22Rv1 (cell line): ENCODE data around the gene SCAPER.

Experiments used
- ZFX ChIP-seq: fragments of 450-650 bp; IDR thresholded peaks from 2 replicates; pipeline ENCODE4 v1.6.1; 2017; ENCODE audit warnings: antibody characterized with exemption, borderline replicate concordance
- TF ChIP-seq, protein P1 (sequence below): fragments of 450-650 bp; IDR thresholded peaks from 2 replicates; pipeline ENCODE4 v1.5.1; 2017; ENCODE audit warnings: mild to moderate bottlenecking

GRCh38 chr15:76380249-76380648, 524.9 kb downstream of the SCAPER start:
- TF ChIP-seq, protein P1, sequence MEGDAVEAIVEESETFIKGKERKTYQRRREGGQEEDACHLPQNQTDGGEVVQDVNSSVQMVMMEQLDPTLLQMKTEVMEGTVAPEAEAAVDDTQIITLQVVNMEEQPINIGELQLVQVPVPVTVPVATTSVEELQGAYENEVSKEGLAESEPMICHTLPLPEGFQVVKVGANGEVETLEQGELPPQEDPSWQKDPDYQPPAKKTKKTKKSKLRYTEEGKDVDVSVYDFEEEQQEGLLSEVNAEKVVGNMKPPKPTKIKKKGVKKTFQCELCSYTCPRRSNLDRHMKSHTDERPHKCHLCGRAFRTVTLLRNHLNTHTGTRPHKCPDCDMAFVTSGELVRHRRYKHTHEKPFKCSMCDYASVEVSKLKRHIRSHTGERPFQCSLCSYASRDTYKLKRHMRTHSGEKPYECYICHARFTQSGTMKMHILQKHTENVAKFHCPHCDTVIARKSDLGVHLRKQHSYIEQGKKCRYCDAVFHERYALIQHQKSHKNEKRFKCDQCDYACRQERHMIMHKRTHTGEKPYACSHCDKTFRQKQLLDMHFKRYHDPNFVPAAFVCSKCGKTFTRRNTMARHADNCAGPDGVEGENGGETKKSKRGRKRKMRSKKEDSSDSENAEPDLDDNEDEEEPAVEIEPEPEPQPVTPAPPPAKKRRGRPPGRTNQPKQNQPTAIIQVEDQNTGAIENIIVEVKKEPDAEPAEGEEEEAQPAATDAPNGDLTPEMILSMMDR, result no peak
- TF ChIP-seq ZFX, result no peak
